PC-9 (cell line): ENCODE data around the gene SLC6A1.

Source experiments
- CTCF ChIP-seq: fragments of 200-600 bp; sonication (generic); conservative IDR thresholded peaks from 2 replicates; pipeline ENCODE4 v1.6.1; 2017; ENCODE audit warnings: mixed run types, antibody characterized with exemption, mild to moderate bottlenecking, moderate library complexity
- EZH2 ChIP-seq: fragments of 200-600 bp; sonication (generic); IDR thresholded peaks from 2 replicates; pipeline ENCODE4 v1.8.0; 2017; ENCODE audit warnings: antibody characterized with exemption, low read depth

- no peak for TF ChIP-seq CTCF
- TF ChIP-seq EZH2: no peak
Observed at GRCh38 chr3:10998542-10998941, 6.0 kb downstream of the SLC6A1 start.
